GM12878 (cell line): ENCODE results near the gene MYO15A. TPM values are rescaled to one million over a fixed set of nuclear protein-coding genes. Genes with fewer than 3 reads are reported as not detected.

Source experiments
- ATAC-seq: fragments of 200-7000 bp; cut with Tn5 transposase; 3 replicates; pipeline ENCODE4 v1.9.1; 2020; ENCODE audit warnings: mild to moderate bottlenecking, moderate library complexity
- BruUV-seq: library from RNA; stranded (reverse); fragments of 400-500 nt; replicated peaks from 2 replicates; lab custom pipeline; 2021; lab: Mats Ljungman, UMichigan
- CTCF ChIA-PET: fragments of 300-600 bp; sonication (Branson Sonifier 250); formaldehyde crosslinking; extraction: SDS; loops from one replicate; lab custom pipeline; 2021; ENCODE audit warnings: inconsistent platforms; lab: Yijun Ruan, JAX
- POLR2A ChIA-PET: fragments of 350-600 bp; formaldehyde crosslinking; extraction: SDS; loops from one replicate; lab custom pipeline; 2021; ENCODE audit warnings: inconsistent platforms; lab: Charles Lee
- RAD21 ChIA-PET: fragments of 300-600 bp; sonication (Branson Sonifier 250); formaldehyde crosslinking; loops from one replicate; lab custom pipeline; 2023; ENCODE audit warnings: antibody characterized with exemption; ENCODE audit not compliant: unreplicated experiment; lab: Charles Lee
- SMC1A ChIA-PET: fragments of 300-600 bp; sonication (Branson Sonifier 250); formaldehyde crosslinking; loops from one replicate; lab custom pipeline; 2023; ENCODE audit not compliant: unreplicated experiment, uncharacterized antibody; lab: Charles Lee
- DNase-seq: peaks from one replicate; pipeline ENCODE4 v3.0.0-alpha.2; 2011; ENCODE audit warnings: low read depth, low spot score
- FAIRE-seq: peaks from 3 replicates; lab custom pipeline; 2011; peaks lifted over from hg19 to GRCh38; lab: Jason Lieb, UNC
- H2AFZ ChIP-seq: 2 replicates; pipeline ENCODE4 v1.6.0; 2011; ENCODE audit warnings: low read depth, low read length, control low read depth; ENCODE audit not compliant: control insufficient read depth
- H3K27ac ChIP-seq: 2 replicates; pipeline ENCODE4 v1.5.1; 2011; ENCODE audit warnings: control low read depth; ENCODE audit not compliant: control insufficient read depth, insufficient read depth
- H3K27me3 ChIP-seq, 2 experiments: replicated peaks in 1 of 2; 2 replicates each; pipeline versions ENCODE4 v1.6.0 to v1.6.1; 2011; ENCODE audit warnings: low read length in 1 of 2; ENCODE audit not compliant: control insufficient read depth in 2 of 2, insufficient read depth in 2 of 2
- H3K36me3 ChIP-seq, 2 experiments: 2 replicates each; pipeline ENCODE4 v1.5.1; 2011; ENCODE audit warnings: low read length in 1 of 2; ENCODE audit not compliant: control insufficient read depth in 2 of 2, insufficient read depth in 2 of 2
- H3K4me1 ChIP-seq: 2 replicates; pipeline ENCODE4 v1.6.1; 2011; ENCODE audit warnings: mild to moderate bottlenecking, low read length, moderate library complexity, mixed read lengths; ENCODE audit not compliant: control insufficient read depth, insufficient read depth
- H3K4me2 ChIP-seq: 2 replicates; pipeline ENCODE4 v1.6.0; 2011; ENCODE audit warnings: control low read depth; ENCODE audit not compliant: control insufficient read depth, insufficient read depth
- H3K4me3 ChIP-seq: fragments of 200-600 bp; sonication (generic); 2 replicates; pipeline ENCODE4 v1.5.1; 2016
- H3K79me2 ChIP-seq: 2 replicates; pipeline ENCODE4 v1.6.0; 2011; ENCODE audit warnings: low read length; ENCODE audit not compliant: control insufficient read depth, insufficient read depth
- H3K9ac ChIP-seq: 2 replicates; pipeline ENCODE4 v1.8.0; 2011; ENCODE audit warnings: low read length, control low read depth, mixed read lengths; ENCODE audit not compliant: control insufficient read depth, insufficient read depth
- H3K9me3 ChIP-seq: replicated peaks from 3 replicates; pipeline ENCODE4 v1.5.1; 2011; ENCODE audit warnings: mild to moderate bottlenecking, low read length; ENCODE audit not compliant: control insufficient read depth, insufficient read depth
- H4K20me1 ChIP-seq: 2 replicates; pipeline ENCODE4 v1.6.0; 2011; ENCODE audit not compliant: control insufficient read depth, insufficient read depth
- CBX3 ChIP-seq: fragments of 200-600 bp; sonication (generic); IDR thresholded peaks from 2 replicates; pipeline ENCODE4 v1.6.1; 2016; ENCODE audit warnings: low read depth, borderline replicate concordance
- CBX5 ChIP-seq: sonication (generic); IDR thresholded peaks from 2 replicates; pipeline ENCODE4 v1.6.1; 2016; ENCODE audit warnings: low read depth, moderate library complexity, mild to moderate bottlenecking, inconsistent platforms
- CEBPB ChIP-seq, 2 experiments: fragments of 150-350 bp in 1 of 2; IDR thresholded peaks; 2 replicates each; pipeline ENCODE4 v1.6.1; 2012 to 2014; ENCODE audit warnings: low read depth in 2 of 2, low read length in 2 of 2, borderline replicate concordance in 1 of 2, inconsistent platforms in 1 of 2
- EZH2 ChIP-seq: IDR thresholded peaks from 2 replicates; pipeline ENCODE4 v1.6.1; 2012; ENCODE audit warnings: low read depth, mild to moderate bottlenecking, control low read depth, inconsistent platforms, low read length, borderline replicate concordance; ENCODE audit not compliant: control insufficient read depth
- IKZF1 ChIP-seq: fragments of 450-650 bp; conservative IDR thresholded peaks from 2 replicates; pipeline ENCODE4 v1.6.1; 2017; ENCODE audit warnings: antibody characterized with exemption, mild to moderate bottlenecking
- MYC ChIP-seq: IDR thresholded peaks from 2 replicates; pipeline ENCODE4 v1.6.1; 2011; ENCODE audit warnings: mild to moderate bottlenecking, low read length, moderate library complexity, inconsistent platforms; ENCODE audit not compliant: insufficient read depth, insufficient replicate concordance, insufficient read length, severe bottlenecking
- NFYA ChIP-seq: IDR thresholded peaks from 2 replicates; pipeline ENCODE4 v1.6.1; 2011; ENCODE audit warnings: low read depth, mild to moderate bottlenecking, low read length, improper control_type of control experiment, borderline replicate concordance
- RAD21 ChIP-seq: IDR thresholded peaks from 2 replicates; pipeline ENCODE4 v1.6.1; 2011; ENCODE audit warnings: mild to moderate bottlenecking, low read depth, low read length, moderate library complexity; ENCODE audit not compliant: insufficient read depth
- SIX5 ChIP-seq: IDR thresholded peaks from 2 replicates; pipeline ENCODE4 v1.6.1; 2011; ENCODE audit warnings: mild to moderate bottlenecking, low read depth, low read length, moderate library complexity; ENCODE audit not compliant: severe bottlenecking
- SMC3 ChIP-seq: IDR thresholded peaks from 2 replicates; pipeline ENCODE4 v1.6.1; 2011; ENCODE audit warnings: low read length, improper control_type of control experiment, borderline replicate concordance
- SREBF1 ChIP-seq: IDR thresholded peaks from 2 replicates; pipeline ENCODE4 v1.6.1; 2012; ENCODE audit warnings: mild to moderate bottlenecking, low read length
- STAT1 ChIP-seq: fragments of 450-650 bp; conservative IDR thresholded peaks from 2 replicates; pipeline ENCODE4 v1.6.1; 2014; ENCODE audit warnings: antibody characterized with exemption, mild to moderate bottlenecking
- ZNF217 ChIP-seq: fragments of 450-650 bp; IDR thresholded peaks from 2 replicates; pipeline ENCODE4 v1.6.1; 2017; ENCODE audit warnings: antibody characterized with exemption, mild to moderate bottlenecking
- ZNF622 ChIP-seq: fragments of 450-650 bp; IDR thresholded peaks from 2 replicates; pipeline ENCODE4 v1.6.1; 2017; ENCODE audit warnings: mild to moderate bottlenecking, inconsistent platforms
- WGBS: methylation state at CpG from one replicate; pipeline ENCODE4 v1.1.6; 2016; ENCODE audit warnings: low lambda C conversion rate; ENCODE audit not compliant: insufficient replicate concordance, insufficient coverage; ENCODE audit errors: missing lambda C conversion rate; 5-methylcytosine and 5-hydroxymethylcytosine counted together
- in situ Hi-C: fragments of 300-500 bp; cut with MboI; formaldehyde crosslinking; loops from 9 replicates; pipeline ENCODE4 v1.14.3; 2018; ENCODE audit warnings: mixed read lengths
- intact Hi-C: fragments of 100-400 bp; cut with micrococcal nuclease; formaldehyde crosslinking; loops from one replicate; pipeline ENCODE4 v1.14.2; 2022; ENCODE audit not compliant: unreplicated experiment
- polyA plus RNA-seq, 11 experiments: library from polyadenylated mRNA; depleted of rRNA in 4 of 11; unstranded in 6 of 11; stranded (reverse) in 5 of 11; fragments of >200 nt; fragmentation: Nextera tagmentation in 4 of 11; fragmentation: Illumina TruSeq in 1 of 11; extraction: Ambion mirVana in 4 of 11; extraction: Trizol in 1 of 11; gene quantifications; 1 replicate in 1 of 11; 2 replicates in 10 of 11; pipeline versions ENCODE4 v1.2.1 to v1.2.3, GENCODE V29; 2011 to 2016; ENCODE audit warnings: inconsistent platforms in 2 of 11, missing spikeins in 2 of 11, low read depth in 1 of 11
- total RNA-seq, 4 experiments: library from RNA; depleted of rRNA in 3 of 4; stranded (reverse); fragments of >200 nt in 3 of 4; fragmentation: Illumina TruSeq in 1 of 4; extraction: Trizol in 1 of 4; gene quantifications; 2 replicates each; pipeline versions ENCODE4 v1.2.1 to v1.2.3, GENCODE V29; 2013 to 2021
- TF ChIP-seq, protein P1 (sequence below): fragments of 450-650 bp; IDR thresholded peaks from 2 replicates; pipeline ENCODE4 v1.6.1; 2017; ENCODE audit warnings: mild to moderate bottlenecking, moderate library complexity
- TF ChIP-seq, protein P2 (sequence below): fragments of 450-650 bp; IDR thresholded peaks from 2 replicates; pipeline ENCODE4 v1.6.1; 2018; ENCODE audit warnings: mild to moderate bottlenecking, low read depth, moderate library complexity; ENCODE audit not compliant: partially characterized antibody

Gene MYO15A
- total and polyA plus RNA-seq, 10 of the 15 experiments (the other 5 are each of a cell fraction or from before 2014, with no cell fraction given) = 0.03 to 0.77 (median 0.21) TPM; not detected in 4

GRCh38 chr17:18139092-18139491 is 30.5 kb downstream of the MYO15A start (continued):
- TF ChIP-seq, protein P1, sequence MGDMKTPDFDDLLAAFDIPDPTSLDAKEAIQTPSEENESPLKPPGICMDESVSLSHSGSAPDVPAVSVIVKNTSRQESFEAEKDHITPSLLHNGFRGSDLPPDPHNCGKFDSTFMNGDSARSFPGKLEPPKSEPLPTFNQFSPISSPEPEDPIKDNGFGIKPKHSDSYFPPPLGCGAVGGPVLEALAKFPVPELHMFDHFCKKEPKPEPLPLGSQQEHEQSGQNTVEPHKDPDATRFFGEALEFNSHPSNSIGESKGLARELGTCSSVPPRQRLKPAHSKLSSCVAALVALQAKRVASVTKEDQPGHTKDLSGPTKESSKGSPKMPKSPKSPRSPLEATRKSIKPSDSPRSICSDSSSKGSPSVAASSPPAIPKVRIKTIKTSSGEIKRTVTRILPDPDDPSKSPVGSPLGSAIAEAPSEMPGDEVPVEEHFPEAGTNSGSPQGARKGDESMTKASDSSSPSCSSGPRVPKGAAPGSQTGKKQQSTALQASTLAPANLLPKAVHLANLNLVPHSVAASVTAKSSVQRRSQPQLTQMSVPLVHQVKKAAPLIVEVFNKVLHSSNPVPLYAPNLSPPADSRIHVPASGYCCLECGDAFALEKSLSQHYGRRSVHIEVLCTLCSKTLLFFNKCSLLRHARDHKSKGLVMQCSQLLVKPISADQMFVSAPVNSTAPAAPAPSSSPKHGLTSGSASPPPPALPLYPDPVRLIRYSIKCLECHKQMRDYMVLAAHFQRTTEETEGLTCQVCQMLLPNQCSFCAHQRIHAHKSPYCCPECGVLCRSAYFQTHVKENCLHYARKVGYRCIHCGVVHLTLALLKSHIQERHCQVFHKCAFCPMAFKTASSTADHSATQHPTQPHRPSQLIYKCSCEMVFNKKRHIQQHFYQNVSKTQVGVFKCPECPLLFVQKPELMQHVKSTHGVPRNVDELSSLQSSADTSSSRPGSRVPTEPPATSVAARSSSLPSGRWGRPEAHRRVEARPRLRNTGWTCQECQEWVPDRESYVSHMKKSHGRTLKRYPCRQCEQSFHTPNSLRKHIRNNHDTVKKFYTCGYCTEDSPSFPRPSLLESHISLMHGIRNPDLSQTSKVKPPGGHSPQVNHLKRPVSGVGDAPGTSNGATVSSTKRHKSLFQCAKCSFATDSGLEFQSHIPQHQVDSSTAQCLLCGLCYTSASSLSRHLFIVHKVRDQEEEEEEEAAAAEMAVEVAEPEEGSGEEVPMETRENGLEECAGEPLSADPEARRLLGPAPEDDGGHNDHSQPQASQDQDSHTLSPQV = no peak
- TF ChIP-seq NFYA (no peak), CEBPB (IDR thresholded peaks at IDR 0.05; ENCODE audit: borderline replicate concordance in 1 of 2, low read depth in 2 of 2, low read length in 2 of 2) (no peak), IKZF1 (no peak), ZNF217 (no peak), SMC3 (no peak), CBX5 (no peak), SREBF1 (no peak)

DNA sequence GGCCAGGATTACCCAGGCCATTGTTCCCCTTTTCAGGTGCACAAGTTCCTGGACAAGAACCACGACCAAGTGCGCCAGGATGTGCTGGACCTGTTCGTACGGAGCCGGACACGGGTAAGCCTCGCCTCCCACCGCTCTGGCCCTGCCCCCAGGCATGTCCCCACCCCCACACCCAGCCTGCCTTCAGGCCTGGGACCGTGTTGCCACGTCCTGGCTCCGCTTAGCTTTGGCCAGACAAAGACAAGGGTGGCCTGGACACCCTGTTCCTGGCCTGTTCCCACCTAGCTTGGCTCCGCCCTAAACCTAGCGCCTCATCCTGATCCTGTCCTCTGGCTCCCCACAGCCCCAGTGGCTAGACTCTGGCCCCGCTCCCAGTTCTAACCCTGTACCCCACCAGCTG is 30.9 kb downstream of the MYO15A start:
- H3K9me3 ChIP-seq = no peaks in the 10 kb centered on the region
- CTCF ChIA-PET = interaction anchor here (0.6 to 4.8 kb wide), 6 partner anchors 13 to 77 kb away, joined by 3 to 43 read pairs (median 6); no protein-coding TSS in a partner anchor
- RAD21 ChIA-PET = interaction anchor here (1.1 to 4.3 kb wide), 3 partner anchors 46 to 59 kb away, joined by 5 to 28 read pairs (median 6); no protein-coding TSS in a partner anchor
- H3K4me1 ChIP-seq = no peaks in the 10 kb centered on the region
- no peak for DNase-seq
- H3K9ac ChIP-seq = no peak overlapping the region
- H4K20me1 ChIP-seq = no peaks in the 10 kb centered on the region
- no peak overlapping the region for H2AFZ ChIP-seq
- no TSS peak for BruUV-seq
- H3K27me3 ChIP-seq = no peaks in the 10 kb centered on the region
- WGBS = 46% methylated on average over 14 of the region's 14 CpGs
- no peak overlapping the region for H3K4me2 ChIP-seq
- no peak for FAIRE-seq
- no peak overlapping the region for H3K4me3 ChIP-seq
- ATAC-seq = no peak
- SMC1A ChIA-PET = no interaction called here
- H3K79me2 ChIP-seq = no peaks in the 10 kb centered on the region
- H3K36me3 ChIP-seq = no peaks in the 10 kb centered on the region
- no peak overlapping the region for H3K27ac ChIP-seq
- POLR2A ChIA-PET = no interaction called here
- intact Hi-C loops = no loop called here
- in situ Hi-C loops = no loop called here
- TF ChIP-seq CBX3 (no peak), MYC (no peak), RAD21 (no peak), ZNF622 (no peak), SIX5 (no peak), STAT1 (no peak), EZH2 (no peak)
- TF ChIP-seq, protein P2, sequence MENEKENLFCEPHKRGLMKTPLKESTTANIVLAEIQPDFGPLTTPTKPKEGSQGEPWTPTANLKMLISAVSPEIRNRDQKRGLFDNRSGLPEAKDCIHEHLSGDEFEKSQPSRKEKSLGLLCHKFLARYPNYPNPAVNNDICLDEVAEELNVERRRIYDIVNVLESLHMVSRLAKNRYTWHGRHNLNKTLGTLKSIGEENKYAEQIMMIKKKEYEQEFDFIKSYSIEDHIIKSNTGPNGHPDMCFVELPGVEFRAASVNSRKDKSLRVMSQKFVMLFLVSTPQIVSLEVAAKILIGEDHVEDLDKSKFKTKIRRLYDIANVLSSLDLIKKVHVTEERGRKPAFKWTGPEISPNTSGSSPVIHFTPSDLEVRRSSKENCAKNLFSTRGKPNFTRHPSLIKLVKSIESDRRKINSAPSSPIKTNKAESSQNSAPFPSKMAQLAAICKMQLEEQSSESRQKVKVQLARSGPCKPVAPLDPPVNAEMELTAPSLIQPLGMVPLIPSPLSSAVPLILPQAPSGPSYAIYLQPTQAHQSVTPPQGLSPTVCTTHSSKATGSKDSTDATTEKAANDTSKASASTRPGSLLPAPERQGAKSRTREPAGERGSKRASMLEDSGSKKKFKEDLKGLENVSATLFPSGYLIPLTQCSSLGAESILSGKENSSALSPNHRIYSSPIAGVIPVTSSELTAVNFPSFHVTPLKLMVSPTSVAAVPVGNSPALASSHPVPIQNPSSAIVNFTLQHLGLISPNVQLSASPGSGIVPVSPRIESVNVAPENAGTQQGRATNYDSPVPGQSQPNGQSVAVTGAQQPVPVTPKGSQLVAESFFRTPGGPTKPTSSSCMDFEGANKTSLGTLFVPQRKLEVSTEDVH = no peak
